ENCODE data around the gene HIVEP3. TPM values are rescaled to one million over a fixed set of nuclear protein-coding genes. Genes with fewer than 3 reads are reported as not detected.

HIVEP3 gene
- polyA plus RNA-seq, 1 donor (not counting 4 experiments of a cell fraction or from before 2014, with no cell fraction given) = 1.1 TPM

GRCh38 chr1:41464885-41465284 lies 453.8 kb downstream of the HIVEP3 start:
- no peak for DNase-seq (ENCODE audit: low read depth, low spot score)
- H3K4me2 ChIP-seq (ENCODE audit: control insufficient read depth, extremely low read depth, insufficient read depth, low read depth, low read length) = no peak overlapping the region
- no peaks in the 10 kb centered on the region for H3K9me1 ChIP-seq (ENCODE audit: control insufficient read depth, extremely low read depth, insufficient read depth, low read length)
- no peak overlapping the region for H3K27ac ChIP-seq (ENCODE audit: control insufficient read depth, insufficient read depth, low read length)
- no peak overlapping the region for H3K4me3 ChIP-seq (ENCODE audit: control insufficient read depth in 2 of 3, extremely low read depth in 1 of 3, insufficient read depth in 2 of 3, low read depth in 1 of 3, low read length in 3 of 3)
- H3K4me1 ChIP-seq (ENCODE audit: control insufficient read depth, extremely low read depth, insufficient read depth, low read length) = peaks cover 31% of the 10 kb centered on the region
- no peaks in the 10 kb centered on the region for H3K36me3 ChIP-seq (ENCODE audit: control insufficient read depth in 2 of 2, extremely low read depth in 1 of 2, insufficient read depth in 2 of 2, low read length in 2 of 2)
- H3K9me3 ChIP-seq (ENCODE audit: control insufficient read depth, low read depth, low read length) = no peaks in the 10 kb centered on the region
- H3K27me3 ChIP-seq (ENCODE audit: control insufficient read depth, extremely low read depth, insufficient read depth, low read length) = no peaks in the 10 kb centered on the region
- H3K9ac ChIP-seq (ENCODE audit: control insufficient read depth, extremely low read depth, insufficient read depth, low read length) = no peak overlapping the region
- no peaks in the 10 kb centered on the region for H3K79me2 ChIP-seq (ENCODE audit: control insufficient read depth, insufficient read depth, low read length)
- FAIRE-seq = no peak
- no peaks in the 10 kb centered on the region for H4K20me1 ChIP-seq (ENCODE audit: control insufficient read depth, extremely low read depth, insufficient read depth, low read length)
- dilution Hi-C loops (cut with MboI; ENCODE audit: extremely low pct_ligation_motif_present, low sequenced_read_pairs) = no loop called here
- no peak for TF ChIP-seq CTCF (optimal IDR thresholded peaks at IDR 0.05 in 1 of 3, IDR thresholded peaks at IDR 0.05 in 1 of 3, conservative IDR thresholded peaks at IDR 0.05 in 1 of 3; ENCODE audit: extremely low read depth in 1 of 3, insufficient read depth in 2 of 3, low read length in 3 of 3)
- TF ChIP-seq EZH2 (IDR thresholded peaks at IDR 0.05; ENCODE audit: low read length) = no peak
- no peak overlapping the region for H2AFZ ChIP-seq (ENCODE audit: control insufficient read depth, low read length)

- Histone ChIP-seq H3K79me2 (ENCODE audit: control insufficient read depth, insufficient read depth, low read length) (no peaks in the 10 kb centered on the region), H3K9me1 (ENCODE audit: control insufficient read depth, extremely low read depth, insufficient read depth, low read length) (no peaks in the 10 kb centered on the region), H3K4me3 (ENCODE audit: control insufficient read depth in 2 of 3, extremely low read depth in 1 of 3, insufficient read depth in 2 of 3, low read depth in 1 of 3, low read length in 3 of 3) (no peak overlapping the region), H3K4me2 (ENCODE audit: control insufficient read depth, extremely low read depth, insufficient read depth, low read depth, low read length) (no peak overlapping the region), H3K36me3 (ENCODE audit: control insufficient read depth in 2 of 2, extremely low read depth in 1 of 2, insufficient read depth in 2 of 2, low read length in 2 of 2) (no peaks in the 10 kb centered on the region), H3K27ac (ENCODE audit: control insufficient read depth, insufficient read depth, low read length) (no peak overlapping the region), H4K20me1 (ENCODE audit: control insufficient read depth, extremely low read depth, insufficient read depth, low read length) (no peaks in the 10 kb centered on the region), H3K27me3 (ENCODE audit: control insufficient read depth, extremely low read depth, insufficient read depth, low read length) (no peaks in the 10 kb centered on the region), H3K9ac (ENCODE audit: control insufficient read depth, extremely low read depth, insufficient read depth, low read length) (no peak overlapping the region), H3K9me3 (ENCODE audit: control insufficient read depth, low read depth, low read length) (no peaks in the 10 kb centered on the region), H2AFZ (ENCODE audit: control insufficient read depth, low read length) (no peak overlapping the region), H3K4me1 (ENCODE audit: control insufficient read depth, extremely low read depth, insufficient read depth, low read length) (peaks cover 31% of the 10 kb centered on the region)
- FAIRE-seq = no peak
- TF ChIP-seq EZH2 (IDR thresholded peaks at IDR 0.05; ENCODE audit: low read length) = no peak
- dilution Hi-C loops (cut with MboI; ENCODE audit: extremely low pct_ligation_motif_present, low sequenced_read_pairs) = no loop called here
- DNase-seq (ENCODE audit: low read depth, low spot score) = no peak
Measured at GRCh38 chr1:41463516-41463915, 455.2 kb downstream of the HIVEP3 start.

GRCh38 chr1:41462680-41463004 lies 456.1 kb downstream of the HIVEP3 start:
- H3K79me2 ChIP-seq (ENCODE audit: control insufficient read depth, insufficient read depth, low read length) = no peaks in the 10 kb centered on the region
- dilution Hi-C loops (cut with MboI; ENCODE audit: extremely low pct_ligation_motif_present, low sequenced_read_pairs) = no loop called here
- H3K27ac ChIP-seq (ENCODE audit: control insufficient read depth, insufficient read depth, low read length) = no peak overlapping the region
- no peak overlapping the region for H3K4me2 ChIP-seq (ENCODE audit: control insufficient read depth, extremely low read depth, insufficient read depth, low read depth, low read length)
- no peak for TF ChIP-seq EZH2 (IDR thresholded peaks at IDR 0.05; ENCODE audit: low read length)
- peak in 1 of 3 experiments; percentile 14 for TF ChIP-seq CTCF (optimal IDR thresholded peaks at IDR 0.05 in 1 of 3, IDR thresholded peaks at IDR 0.05 in 1 of 3, conservative IDR thresholded peaks at IDR 0.05 in 1 of 3; ENCODE audit: extremely low read depth in 1 of 3, insufficient read depth in 2 of 3, low read length in 3 of 3)
- DNase-seq (ENCODE audit: low read depth, low spot score) (no peak), FAIRE-seq (no peak)
- no peak overlapping the region for H3K9ac ChIP-seq (ENCODE audit: control insufficient read depth, extremely low read depth, insufficient read depth, low read length)
- H4K20me1 ChIP-seq (ENCODE audit: control insufficient read depth, extremely low read depth, insufficient read depth, low read length) = no peaks in the 10 kb centered on the region
- no peaks in the 10 kb centered on the region for H3K9me3 ChIP-seq (ENCODE audit: control insufficient read depth, low read depth, low read length)
- no peaks in the 10 kb centered on the region for H3K9me1 ChIP-seq (ENCODE audit: control insufficient read depth, extremely low read depth, insufficient read depth, low read length)
- no peaks in the 10 kb centered on the region for H3K27me3 ChIP-seq (ENCODE audit: control insufficient read depth, extremely low read depth, insufficient read depth, low read length)
- no peak overlapping the region for H3K4me3 ChIP-seq (ENCODE audit: control insufficient read depth in 2 of 3, extremely low read depth in 1 of 3, insufficient read depth in 2 of 3, low read depth in 1 of 3, low read length in 3 of 3)
- H3K4me1 ChIP-seq (ENCODE audit: control insufficient read depth, extremely low read depth, insufficient read depth, low read length) = peaks cover 26% of the 10 kb centered on the region
- H3K36me3 ChIP-seq (ENCODE audit: control insufficient read depth in 2 of 2, extremely low read depth in 1 of 2, insufficient read depth in 2 of 2, low read length in 2 of 2) = no peaks in the 10 kb centered on the region
- no peak overlapping the region for H2AFZ ChIP-seq (ENCODE audit: control insufficient read depth, low read length)

Measured in keratinocyte (primary cell).